NCI-H524 (cell line): ENCODE measurements around the gene LRIG3.
"Not testable (repeated sequence)": the region's sequence is repeated elsewhere in the genome, so short reads cannot be mapped to it uniquely, and the experiment has no call there.

Experiments used
- DNase-seq, 2 experiments: peaks; one replicate each; lab custom pipeline; 2025; lab: John Stamatoyannopoulos, UW

The LRIG3 gene, protein sequence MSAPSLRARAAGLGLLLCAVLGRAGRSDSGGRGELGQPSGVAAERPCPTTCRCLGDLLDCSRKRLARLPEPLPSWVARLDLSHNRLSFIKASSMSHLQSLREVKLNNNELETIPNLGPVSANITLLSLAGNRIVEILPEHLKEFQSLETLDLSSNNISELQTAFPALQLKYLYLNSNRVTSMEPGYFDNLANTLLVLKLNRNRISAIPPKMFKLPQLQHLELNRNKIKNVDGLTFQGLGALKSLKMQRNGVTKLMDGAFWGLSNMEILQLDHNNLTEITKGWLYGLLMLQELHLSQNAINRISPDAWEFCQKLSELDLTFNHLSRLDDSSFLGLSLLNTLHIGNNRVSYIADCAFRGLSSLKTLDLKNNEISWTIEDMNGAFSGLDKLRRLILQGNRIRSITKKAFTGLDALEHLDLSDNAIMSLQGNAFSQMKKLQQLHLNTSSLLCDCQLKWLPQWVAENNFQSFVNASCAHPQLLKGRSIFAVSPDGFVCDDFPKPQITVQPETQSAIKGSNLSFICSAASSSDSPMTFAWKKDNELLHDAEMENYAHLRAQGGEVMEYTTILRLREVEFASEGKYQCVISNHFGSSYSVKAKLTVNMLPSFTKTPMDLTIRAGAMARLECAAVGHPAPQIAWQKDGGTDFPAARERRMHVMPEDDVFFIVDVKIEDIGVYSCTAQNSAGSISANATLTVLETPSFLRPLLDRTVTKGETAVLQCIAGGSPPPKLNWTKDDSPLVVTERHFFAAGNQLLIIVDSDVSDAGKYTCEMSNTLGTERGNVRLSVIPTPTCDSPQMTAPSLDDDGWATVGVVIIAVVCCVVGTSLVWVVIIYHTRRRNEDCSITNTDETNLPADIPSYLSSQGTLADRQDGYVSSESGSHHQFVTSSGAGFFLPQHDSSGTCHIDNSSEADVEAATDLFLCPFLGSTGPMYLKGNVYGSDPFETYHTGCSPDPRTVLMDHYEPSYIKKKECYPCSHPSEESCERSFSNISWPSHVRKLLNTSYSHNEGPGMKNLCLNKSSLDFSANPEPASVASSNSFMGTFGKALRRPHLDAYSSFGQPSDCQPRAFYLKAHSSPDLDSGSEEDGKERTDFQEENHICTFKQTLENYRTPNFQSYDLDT

DNA sequence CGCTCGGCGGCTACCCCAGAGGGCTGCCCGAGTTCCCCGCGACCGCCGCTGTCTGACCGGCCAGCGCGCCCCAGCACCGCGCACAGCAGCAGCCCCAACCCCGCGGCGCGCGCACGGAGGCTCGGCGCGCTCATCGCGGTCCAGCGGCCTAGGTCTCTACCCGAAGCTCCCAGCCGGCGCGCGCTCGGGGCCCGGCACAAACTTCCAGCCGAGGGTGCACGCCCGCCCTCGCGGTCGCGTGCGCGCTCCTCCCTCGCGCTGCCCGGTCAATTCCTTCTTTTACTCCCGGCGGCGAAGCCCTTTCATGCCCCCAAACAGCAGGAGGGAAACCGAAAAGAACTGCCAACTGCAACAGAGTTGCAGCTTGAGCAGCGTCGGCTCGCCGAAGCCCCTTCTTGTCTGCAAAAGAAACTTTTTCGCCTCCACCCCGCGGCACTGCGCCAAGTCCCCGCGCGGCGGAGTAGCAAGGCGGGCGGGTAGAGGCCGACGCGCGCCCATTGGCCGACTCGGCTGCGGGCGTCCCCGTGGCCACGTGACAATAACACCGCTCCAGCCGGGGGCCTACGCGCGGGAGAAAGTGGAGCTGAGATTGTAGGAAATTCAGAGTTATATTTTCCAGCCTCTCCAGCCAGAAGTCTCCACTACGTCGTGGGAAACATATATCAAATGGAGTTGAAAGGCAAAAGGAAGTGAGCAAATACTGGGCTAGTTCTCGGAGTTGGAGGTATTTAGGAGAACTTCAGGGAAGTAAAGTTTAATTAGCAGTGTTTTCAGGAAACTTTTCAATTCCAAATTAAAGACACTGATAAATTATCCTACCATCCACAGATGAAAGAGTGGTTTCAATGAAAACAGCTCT lies at the start of gene LRIG3:
TSS of gene LRIG3 (minus strand) at position 403 of the 859 bp plus-strand sequence. CDS start at position 134, 269 bp downstream.
- peak; percentile 47 to 72 for DNase-seq

DNA sequence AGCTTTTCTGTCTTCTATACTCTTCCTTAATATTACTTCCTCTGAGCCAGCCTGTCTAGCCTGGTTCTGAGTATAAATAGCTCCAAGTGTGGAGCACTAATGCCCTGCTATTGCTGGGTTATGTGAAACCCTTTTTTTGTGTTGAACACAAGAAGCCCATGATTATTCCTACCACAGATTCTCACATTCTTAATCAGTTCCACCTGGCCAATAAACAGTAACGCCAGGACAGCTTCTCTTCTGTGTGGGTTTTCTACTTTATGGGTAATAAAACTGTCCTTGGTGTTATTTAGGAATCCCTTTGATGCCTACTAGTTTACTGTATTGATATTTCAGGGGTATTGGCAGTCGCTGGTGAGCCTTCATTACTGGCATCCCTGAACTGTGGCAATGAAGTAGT lies 48.9 kb upstream of the LRIG3 start:
- no peak for DNase-seq

DNA sequence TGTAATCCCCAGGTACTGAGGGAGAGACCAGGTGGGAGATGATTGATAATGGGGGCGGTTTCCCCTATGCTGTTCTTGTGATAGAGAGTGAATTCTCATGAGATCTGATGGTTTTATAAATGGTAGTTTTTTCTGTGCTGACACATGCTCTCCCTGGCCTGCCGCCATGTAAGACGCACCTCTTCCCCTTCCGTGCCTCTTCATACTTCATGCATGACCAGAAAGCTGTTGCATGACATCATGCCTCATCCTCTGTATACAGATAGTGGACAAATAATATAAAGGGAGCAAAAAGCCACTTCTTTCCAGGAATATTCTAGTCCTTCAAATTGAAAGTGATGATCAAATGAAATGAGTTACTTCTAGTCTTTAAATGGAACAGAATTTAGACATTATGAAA lies 47.3 kb upstream of the LRIG3 start:
- DNase-seq, result no peak

DNA sequence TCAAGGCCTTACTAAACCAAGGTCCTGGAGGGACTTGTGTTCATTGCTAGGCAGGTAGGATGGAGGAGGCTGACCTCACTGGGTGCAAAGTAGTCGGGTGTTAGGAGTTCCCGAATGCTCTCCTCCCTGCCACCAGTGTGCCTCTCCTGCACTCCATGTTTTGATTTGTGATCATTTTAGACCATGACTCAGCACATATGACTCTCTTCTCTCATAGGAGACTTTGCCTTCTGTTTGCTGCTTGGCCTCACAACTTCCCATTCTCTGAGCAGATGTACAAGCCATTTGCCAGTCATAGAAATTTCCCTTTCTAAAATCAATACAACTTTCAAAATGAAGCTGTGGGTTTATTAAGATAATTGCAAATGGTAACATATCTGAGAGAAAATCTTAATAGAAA lies 46.6 kb upstream of the LRIG3 start:
- DNase-seq, result no peak

DNA sequence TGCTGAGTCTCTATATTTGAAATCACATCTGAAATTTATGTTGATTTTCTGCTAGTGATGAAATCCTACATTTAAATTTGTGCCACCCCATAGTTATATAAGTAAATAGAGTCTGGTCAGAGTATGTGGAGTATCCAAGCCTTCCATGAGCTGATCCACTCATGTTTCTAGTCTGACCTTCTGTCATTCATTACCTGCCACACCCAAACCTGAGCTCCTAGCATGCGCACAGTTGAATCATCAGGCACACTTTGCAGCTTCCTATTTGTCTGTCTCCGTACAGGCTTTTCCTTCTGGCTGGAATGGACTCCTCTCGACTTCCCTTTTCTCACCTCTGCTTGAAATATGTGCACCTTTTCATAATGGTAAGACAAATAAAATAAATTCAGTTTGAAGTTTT lies 45.3 kb upstream of the LRIG3 start:
- DNase-seq, result no peak

DNA sequence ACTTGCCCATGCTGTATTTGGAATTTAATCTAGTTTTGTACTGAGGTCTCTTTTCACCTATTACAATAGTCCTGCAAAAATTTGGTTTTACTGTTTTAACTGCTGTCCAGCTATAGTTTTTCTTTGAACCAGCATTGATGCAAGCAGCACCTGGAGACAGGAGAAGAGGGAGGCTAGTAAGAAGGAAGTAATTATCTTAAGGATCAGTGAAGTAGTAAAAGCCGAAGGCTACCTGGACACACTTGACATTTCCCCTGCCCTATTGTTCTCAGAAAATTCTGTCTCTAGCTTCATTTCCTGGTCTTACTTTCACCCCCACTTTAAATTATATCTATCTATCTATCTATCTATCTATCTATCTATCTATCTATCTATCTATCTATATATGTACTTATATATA lies 43.5 kb upstream of the LRIG3 start:
- no peak for DNase-seq

DNA sequence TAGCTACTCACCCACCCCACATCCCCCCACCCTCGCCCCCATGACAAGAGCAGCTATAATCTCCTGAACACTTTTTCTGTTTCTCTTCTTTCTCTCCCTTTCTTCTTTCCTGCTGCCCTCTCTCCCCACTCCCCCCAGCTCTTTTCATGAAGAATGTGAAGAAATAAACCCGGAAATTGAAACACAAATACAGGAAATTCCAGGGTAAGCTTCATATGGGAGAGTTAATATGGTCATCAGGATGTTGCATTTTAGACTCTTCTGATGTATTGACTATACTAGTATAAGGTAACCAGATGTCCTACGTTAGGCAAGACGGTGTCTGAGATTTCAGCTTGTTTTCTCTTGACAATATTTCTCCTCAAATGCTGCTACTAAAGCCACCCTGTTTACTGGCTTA lies 41.6 kb upstream of the LRIG3 start:
- DNase-seq, result no peak

DNA sequence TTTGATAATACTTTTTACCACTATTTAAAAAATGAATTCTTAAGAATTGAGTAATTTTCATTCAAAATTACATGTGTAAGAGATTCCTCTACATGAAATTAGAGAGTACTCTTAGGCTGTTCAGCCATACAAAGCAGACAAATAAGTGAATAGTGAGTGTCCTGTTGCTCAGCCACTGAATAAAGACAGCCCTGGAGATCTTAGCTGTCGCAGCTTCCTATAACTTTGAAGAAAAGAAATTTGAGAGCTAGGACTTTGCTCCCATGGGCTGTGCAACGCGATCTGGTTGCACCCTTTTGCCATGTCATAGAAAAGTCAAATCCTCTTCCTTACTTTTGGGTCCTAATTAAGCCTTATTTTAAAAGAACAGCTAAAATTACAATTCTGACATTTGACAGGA lies 40.9 kb upstream of the LRIG3 start:
- DNase-seq, result no peak

DNA sequence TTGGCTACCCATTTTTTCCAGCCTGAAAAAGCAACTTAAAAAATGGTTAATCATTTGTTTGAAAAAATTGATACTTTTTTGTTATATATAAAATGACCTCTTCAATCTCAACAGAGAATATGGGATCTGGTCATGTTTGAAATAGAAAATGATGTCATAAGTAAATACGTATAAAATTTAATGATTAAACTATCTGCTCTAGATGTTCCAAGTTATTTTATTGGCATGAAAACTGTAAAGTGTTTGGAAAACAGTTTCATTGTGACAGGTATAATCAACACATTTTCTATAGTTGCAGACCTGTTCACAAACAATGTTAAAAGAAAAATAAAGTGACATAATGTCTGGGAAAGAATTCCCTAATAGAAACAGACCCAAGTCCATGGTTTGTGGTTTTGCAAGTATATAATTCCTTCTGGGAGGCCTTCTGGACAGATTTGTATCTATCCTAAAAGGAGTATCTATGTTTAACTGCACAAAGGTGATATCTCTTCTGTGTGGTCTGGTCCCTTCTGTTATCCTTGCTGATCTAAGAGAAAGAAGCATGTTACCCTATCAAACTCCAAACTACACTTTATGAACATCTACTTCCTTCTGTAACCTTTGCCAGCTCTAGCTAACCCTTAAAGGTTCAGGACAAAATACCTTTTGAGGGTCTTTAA lies 39.5 kb upstream of the LRIG3 start:
- DNase-seq, result no peak

DNA sequence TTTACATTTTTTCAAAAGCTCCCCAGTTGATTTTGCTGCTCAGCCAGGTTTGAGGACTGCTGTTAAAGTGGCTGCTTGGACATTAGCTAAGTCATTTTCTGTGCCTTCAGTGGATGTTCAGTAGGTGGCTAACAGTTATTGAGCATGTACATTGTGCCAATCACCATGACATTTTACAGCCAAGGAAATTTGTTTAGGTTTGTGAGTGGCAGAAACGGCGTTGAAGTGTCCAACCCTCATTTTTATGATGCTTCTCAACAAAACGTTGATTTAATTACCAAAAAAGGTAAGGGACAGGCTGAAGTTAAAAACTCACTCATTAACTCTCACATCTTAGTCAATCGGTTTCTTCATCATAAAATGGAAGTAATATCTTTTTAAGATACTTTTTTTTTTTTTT lies 37.0 kb upstream of the LRIG3 start:
- no peak for DNase-seq

DNA sequence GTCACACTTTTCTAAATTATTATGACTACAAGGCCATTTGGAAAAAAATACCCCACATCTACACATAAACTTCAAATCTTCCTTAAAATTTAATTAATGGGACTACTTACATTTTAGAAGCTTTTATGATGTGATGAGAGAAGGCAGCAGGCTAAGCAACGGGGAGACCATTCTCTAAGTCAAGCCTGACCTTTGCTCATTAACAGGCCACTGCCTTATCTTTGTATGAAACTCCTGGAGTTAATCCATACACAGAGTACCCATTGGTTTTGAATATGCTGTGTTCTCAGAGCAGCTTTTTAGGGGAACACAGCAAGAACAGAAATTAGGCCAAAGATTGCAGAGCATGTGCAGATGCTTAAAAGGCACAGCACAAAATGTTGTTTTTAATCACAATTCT lies 35.5 kb upstream of the LRIG3 start:
- no peak for DNase-seq

DNA sequence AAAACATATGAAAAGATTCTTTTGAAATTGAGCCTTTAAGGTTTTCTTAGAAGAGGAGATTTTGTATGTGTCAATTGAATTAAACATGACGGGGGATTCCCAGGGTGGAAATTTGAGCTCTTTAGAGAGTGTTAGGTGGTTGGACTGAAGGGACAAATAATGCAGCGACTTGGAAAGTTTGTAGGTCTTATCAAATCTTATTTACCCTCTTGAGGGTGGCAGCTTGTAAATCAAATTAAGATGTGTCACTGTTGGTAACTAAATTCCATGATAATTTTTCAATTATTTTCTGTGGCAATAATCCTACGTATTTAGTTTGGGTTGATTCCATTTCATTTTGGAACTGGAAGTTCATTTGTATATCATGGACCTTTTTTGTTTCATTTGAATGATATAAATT lies 33.7 kb upstream of the LRIG3 start:
- no peak for DNase-seq

DNA sequence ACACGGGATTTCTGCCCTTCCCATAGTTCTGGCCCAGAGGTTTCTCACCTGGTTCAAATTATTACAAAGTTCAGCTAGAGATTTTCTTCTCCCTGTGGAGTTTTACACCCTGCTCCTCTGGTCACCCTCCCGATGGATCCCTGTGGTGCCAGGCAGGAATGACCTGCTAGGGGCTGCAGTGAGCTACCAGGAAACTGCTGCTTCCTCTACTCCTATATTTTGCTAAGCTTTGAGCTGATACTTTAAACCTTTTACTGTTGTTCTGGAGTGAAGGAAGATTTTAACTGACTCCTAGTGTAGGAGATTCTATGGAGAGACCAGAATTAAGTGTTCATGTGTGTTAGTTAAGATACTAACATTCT lies 30.4 kb upstream of the LRIG3 start:
- DNase-seq, result no peak

DNA sequence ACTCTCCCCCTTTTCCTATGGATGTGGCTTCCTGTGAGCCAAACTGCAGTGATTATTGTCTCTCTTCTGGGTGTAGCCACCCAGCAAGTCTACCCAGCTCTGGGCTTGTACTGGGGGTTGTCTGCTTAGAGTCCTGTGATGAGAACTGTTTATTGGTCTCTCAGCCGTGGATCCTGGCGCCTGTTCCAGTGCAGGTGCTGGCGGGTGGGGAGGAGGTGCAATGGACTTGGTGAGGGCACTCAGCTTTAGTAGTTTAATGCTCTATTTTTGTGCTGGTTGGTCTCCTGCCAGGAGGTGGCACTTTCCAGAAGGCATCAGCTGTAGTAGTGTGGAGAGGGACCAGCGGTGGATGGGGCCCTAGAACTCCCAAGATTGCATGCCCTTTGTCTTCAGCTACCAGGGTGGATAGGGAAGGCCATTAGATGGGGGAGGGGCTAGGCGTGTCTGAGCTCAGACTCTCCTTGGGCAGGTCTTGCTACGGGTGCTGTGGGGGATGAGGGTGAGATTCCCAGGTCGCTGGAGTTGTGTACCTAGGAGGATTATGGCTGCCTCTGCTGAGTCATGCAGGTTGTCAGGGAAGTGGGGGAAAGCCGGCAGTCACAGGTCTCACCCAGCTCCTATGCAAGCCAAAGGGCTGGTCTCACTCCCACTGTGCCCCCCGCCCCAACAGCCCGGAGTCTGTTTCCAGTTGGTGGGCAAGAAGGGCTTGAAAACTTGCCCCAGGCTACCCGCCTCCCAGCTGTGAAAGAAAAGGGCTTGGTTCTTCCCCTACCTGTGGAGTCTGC lies 29.8 kb upstream of the LRIG3 start:
- not testable (repeated sequence) for DNase-seq

DNA sequence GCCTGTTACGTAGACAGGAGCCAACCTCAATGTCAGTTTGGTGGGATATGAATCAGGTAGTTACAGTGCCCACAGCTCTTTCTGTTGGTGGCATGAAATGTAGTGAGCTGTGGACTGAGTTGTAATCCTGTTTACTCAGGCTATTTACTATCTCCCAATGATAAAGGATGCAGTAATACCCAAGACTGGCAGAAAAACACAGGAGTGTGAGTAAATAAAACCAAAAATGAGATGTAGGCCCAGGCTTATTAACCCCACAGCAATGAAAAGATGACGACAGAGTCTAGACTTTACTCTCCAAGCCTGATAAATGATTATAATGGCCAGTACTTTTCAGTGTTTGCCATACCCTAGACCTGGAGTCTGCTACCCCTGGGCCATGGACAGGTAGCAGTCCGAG lies 22.8 kb upstream of the LRIG3 start:
- no peak for DNase-seq

DNA sequence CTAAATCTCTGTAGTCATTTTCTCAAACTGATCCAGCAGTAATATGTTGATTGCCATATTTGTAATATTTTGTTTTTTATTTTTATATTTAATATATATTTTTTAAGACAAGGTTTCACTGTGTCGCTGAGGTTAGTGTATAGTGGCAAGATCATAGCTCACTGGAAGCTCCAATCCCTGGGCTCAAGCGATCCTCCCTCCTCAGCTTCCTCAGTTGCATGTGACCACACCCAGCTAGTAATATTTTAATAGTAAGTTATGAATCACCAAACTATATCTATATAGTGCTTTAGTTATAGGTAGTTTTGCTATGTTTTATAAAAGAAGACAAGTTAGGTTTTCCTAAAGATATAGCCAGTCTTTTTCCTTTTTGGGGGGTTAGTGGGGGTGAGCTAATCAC lies 22.0 kb upstream of the LRIG3 start:
- no peak for DNase-seq

DNA sequence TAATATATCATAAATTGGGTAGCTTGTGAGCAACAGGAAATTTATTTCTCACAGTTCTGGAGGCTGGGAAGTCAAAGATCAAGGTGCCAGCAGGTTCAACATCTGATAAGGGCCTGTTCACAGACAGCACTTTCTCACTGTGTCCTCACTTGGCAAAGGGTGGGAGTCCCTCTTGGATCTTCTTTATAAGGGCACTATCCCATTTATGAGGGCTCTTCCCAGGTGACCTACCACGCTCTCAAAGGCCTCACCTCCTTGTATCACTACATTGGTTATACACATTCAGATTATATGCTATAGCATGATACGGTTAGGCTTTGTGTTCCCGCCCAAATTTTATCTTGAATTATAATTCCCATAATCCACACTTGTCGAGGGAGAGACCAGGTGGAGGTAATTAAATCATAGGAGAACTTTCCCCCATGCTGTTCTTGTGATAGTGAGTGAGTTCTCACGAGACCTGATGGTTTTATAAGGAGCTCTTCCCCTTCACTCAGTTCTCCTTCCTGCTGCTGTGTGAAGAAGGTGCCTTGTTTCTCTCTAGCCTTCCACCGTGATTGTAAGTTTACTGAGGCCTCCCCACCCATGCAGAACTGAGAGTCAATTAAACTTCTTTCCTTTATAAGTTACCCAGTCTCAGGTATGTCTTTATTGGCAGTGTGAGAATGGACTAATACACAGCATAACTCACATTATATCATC lies 19.2 kb upstream of the LRIG3 start:
- DNase-seq, result peak; percentile 16 to 38

DNA sequence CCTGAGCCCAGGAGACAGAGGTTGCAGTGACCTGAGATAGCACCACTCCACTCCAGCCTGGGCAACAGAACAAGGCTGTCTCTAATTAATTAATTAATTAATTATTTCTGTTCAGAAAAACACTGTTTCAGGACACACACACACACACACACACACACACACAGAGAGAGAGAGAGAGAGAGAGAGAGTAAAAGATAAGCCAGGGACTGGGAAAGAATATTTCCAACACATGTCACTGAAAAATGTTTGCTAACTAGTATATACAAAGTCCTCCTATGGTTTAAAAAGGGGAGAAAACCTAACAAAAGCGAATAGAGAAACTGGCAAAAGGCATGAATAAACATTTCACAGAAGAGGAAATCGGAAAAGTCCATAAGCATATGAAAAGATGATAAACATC lies 18.1 kb upstream of the LRIG3 start:
- no peak for DNase-seq

DNA sequence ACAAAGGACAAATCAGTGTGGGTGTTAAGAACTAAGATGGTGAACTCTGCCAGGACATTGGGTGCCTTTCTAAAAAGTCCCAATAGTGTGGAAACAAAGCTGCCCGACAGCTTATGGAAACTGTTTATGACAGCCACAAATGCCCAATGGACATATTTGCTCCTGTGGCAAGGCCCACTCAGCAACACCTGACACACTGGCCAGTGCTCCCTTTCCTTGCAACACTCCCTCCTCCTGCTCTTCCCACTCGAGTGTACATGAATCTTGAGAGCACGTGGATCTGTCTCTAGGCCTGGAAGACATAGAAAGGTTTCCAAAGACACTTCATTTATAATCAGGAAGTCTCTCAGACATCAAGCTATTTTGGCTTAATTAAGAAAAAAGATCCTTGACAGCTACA lies 14.2 kb upstream of the LRIG3 start:
- DNase-seq, result no peak
